Astrocyte of the hippocampus (primary cell): Measurements from ENCODE around the gene PACC1.
A peak's percentile ranks its signal among the peaks of the same experiment; 100 is the strongest.
"Not testable (repeated sequence)": the region's sequence is repeated elsewhere in the genome, so short reads cannot be mapped to it uniquely, and the experiment has no call there.

Experiments
- DNase-seq: peaks from one replicate; pipeline ENCODE4 v3.0.0; 2011; ENCODE audit warnings: low read depth, low spot score

The PACC1 gene

DNA sequence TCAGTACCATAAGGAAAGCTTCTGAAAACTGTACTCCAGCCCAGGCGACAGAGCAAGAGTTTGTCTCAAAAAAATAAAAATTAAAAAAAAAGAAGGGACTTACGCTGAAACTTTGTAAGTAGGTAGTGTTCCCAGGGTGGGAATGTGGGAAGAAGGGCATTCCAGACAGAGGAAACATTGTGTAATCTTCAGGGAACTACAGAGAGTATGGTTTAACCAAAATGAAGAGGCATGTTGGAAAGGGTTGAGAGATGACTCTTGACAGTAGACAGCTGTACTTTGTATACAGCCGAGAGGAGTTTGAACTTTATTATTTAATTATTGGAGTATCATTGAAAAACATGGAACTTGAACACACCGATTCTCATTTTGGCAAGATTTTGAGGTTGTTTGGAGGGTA lies 86.4 kb downstream of the PACC1 start:
- DNase-seq = no peak

DNA sequence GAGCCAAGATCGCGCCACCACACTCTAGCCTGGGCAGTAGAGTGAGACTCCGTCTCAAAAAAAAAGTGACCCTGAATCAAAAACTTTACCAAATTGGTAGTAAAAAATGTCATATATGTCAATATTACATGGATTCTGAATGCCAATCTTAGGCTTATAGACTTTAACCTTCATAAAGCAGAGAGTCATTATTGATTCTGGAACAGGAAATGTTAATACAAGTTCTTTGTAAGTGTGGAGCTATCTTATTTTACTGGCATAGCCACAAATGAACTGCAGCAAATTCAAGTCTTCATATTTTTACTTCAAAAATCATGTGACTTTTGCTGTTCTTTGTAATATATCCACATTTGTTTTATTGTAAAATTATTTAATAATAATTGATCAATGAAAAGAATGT lies 88.1 kb downstream of the PACC1 start:
- no peak for DNase-seq

DNA sequence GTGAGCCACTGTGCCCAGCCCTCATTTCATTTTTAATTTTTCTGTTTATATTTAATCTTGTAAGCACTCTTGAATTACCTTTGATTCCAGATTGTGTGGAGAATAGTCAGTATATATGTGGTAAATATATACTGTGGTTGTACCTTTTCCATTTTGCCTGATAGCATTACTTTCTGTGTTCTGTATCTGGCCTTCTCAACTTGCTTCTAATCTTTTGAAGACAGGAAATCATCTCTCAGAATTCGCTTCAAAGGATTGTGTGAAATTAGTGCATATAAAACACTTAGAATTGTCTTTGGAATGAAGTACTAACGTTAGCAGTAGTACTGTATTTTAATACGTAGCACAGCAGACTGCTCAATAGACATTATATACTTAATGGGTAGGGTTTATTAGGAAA lies 91.6 kb downstream of the PACC1 start:
- no peak for DNase-seq

DNA sequence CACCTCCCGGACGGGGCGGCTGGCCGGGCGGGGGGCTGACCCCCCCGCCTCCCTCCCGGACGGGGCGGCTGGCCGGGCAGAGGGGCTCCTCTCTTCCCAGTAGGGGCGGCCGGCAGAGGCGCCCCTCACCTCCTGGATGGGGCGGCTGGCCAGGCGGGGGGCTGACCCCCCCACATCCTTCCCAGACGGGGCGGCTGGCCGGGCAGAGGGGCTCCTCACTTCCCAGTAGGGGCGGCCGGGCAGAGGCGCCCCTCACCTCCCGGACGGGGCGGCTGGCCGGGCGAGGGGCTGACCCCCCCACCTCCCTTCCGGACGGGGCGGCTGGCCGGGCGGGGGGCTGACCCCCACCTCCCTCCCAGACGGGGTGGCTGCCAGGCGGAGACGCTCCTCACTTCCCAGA lies 93.7 kb downstream of the PACC1 start:
- not testable (repeated sequence) for DNase-seq

DNA sequence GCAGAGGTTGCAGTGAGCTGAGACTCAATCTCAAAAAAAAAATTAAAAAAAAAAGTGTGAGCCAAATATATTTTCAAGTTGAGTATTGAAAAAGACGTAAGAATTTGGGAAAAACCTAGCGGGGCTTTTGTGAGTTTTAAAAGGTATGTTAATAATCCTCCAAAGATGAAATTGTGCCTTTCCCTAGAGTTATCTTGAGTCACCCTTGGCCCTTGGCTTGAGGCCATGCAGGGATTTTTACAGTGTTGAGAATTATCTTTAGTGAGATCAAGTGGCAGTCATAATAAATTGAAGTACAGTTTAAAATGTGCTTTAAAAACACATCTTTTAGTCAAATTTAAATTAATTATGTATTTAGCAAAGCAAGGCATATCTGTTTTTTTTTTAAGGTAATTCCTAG lies 96.8 kb downstream of the PACC1 start:
- DNase-seq = no peak

DNA sequence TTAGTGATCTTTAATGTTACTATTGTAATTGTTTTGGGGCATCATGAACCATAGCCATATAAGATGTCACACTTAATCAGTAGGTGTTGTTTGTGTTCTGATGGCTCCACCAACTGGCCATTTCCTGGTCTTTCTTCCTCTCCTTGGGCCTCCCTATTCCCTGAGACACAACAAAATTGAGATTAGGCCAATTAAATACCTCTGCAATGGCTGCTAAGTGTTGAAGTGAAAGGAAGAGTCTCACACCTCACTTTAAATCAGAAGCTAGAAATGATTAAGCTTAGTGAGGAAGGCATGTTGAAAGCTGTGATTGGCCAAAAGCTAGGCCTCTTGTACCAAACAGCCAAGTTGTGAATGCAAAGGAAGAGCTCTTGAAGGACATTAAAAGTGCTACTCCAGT lies 98.8 kb downstream of the PACC1 start:
- DNase-seq = peak; percentile 36

DNA sequence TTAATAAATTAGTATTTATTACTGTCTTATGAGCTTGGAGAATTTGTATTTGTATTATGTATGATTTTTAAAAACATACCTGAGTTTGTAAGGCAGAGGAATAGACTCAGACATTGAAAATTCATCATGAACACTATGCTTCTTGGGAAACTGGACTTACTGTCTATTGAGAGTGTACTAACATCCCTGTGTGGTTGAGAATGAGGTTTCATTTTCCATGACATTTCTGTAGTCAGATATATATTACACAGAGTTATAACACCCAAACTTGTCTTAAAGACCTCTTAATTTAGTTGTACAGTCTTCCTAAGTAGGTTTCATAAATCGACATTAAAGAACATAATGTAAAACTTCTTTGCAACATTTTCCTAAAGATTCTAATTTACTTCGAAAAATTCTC lies 99.5 kb downstream of the PACC1 start:
- no peak for DNase-seq
